Nephron (organoid): Measurements from ENCODE around the gene COPB2.

Experiments used
- H3K27ac Mint-ChIP-seq, 3 experiments: 2 replicates each; pipeline ENCODE4 v1.8.0; 2020; ENCODE audit warnings: mixed read lengths in 3 of 3, mild to moderate bottlenecking in 2 of 3, moderate library complexity in 1 of 3
- H3K27me3 Mint-ChIP-seq: 2 replicates; pipeline ENCODE4 v1.8.0; 2021; ENCODE audit warnings: low read depth, mild to moderate bottlenecking, moderate library complexity, mixed read lengths
- H3K36me3 Mint-ChIP-seq: 2 replicates; pipeline ENCODE4 v1.8.0; 2020; ENCODE audit warnings: low read depth, mixed read lengths
- H3K4me1 Mint-ChIP-seq: 2 replicates; pipeline ENCODE4 v1.8.0; 2020; ENCODE audit warnings: mixed read lengths
- H3K4me3 Mint-ChIP-seq, 3 experiments: 2 replicates each; pipeline ENCODE4 v1.8.0; 2020; ENCODE audit warnings: mild to moderate bottlenecking in 3 of 3, mixed read lengths in 3 of 3, moderate library complexity in 2 of 3
- H3K9me3 Mint-ChIP-seq: 2 replicates; pipeline ENCODE4 v1.8.0; 2020; ENCODE audit warnings: mixed read lengths
- CTCF ChIP-seq, 3 experiments: fragments of 200-600 bp; sonication (generic); IDR thresholded peaks; one replicate each; pipeline ENCODE4 v1.5.0; 2021; ENCODE audit warnings: antibody characterized with exemption in 3 of 3; ENCODE audit not compliant: unreplicated experiment in 3 of 3

COPB2 gene

GRCh38 chr3:139427283-139428060 is 38.0 kb upstream of the COPB2 start:
- Mint-ChIP-seq H3K27me3 (no peaks in the 10 kb centered on the region), H3K36me3 (peaks cover 15% of the 10 kb centered on the region), H3K27ac (no peak overlapping the region), H3K9me3 (peaks cover 2% of the 10 kb centered on the region), H3K4me3 (no peak overlapping the region), H3K4me1 (peaks cover 15% of the 10 kb centered on the region)
- peak; percentile 74 to 91 (median 83) for TF ChIP-seq CTCF (IDR thresholded peaks at IDR 0.05; ENCODE audit: unreplicated experiment in 3 of 3)

GRCh38 chr3:139425745-139426400 is 36.4 kb upstream of the COPB2 start:
- peaks cover 15% of the 10 kb centered on the region for H3K4me1 Mint-ChIP-seq
- H3K4me3 Mint-ChIP-seq = no peak overlapping the region
- no peaks in the 10 kb centered on the region for H3K9me3 Mint-ChIP-seq
- TF ChIP-seq CTCF (IDR thresholded peaks at IDR 0.05; ENCODE audit: unreplicated experiment in 3 of 3) = no peak
- H3K27me3 Mint-ChIP-seq = no peaks in the 10 kb centered on the region
- no peak overlapping the region for H3K27ac Mint-ChIP-seq
- peaks cover 10% of the 10 kb centered on the region for H3K36me3 Mint-ChIP-seq

GRCh38 chr3:139423232-139423631 is 33.8 kb upstream of the COPB2 start:
- no peaks in the 10 kb centered on the region for H3K27me3 Mint-ChIP-seq
- no peak for TF ChIP-seq CTCF (IDR thresholded peaks at IDR 0.05; ENCODE audit: unreplicated experiment in 3 of 3)
- H3K4me1 Mint-ChIP-seq = peaks cover 2% of the 10 kb centered on the region
- peaks cover 18% of the 10 kb centered on the region for H3K36me3 Mint-ChIP-seq
- no peak overlapping the region for H3K27ac Mint-ChIP-seq
- H3K9me3 Mint-ChIP-seq = no peaks in the 10 kb centered on the region
- H3K4me3 Mint-ChIP-seq = no peak overlapping the region

GRCh38 chr3:139421460-139421859 is 32.0 kb upstream of the COPB2 start:
- Mint-ChIP-seq H3K27ac (no peak overlapping the region), H3K36me3 (peaks cover 34% of the 10 kb centered on the region), H3K4me3 (no peak overlapping the region), H3K4me1 (no peaks in the 10 kb centered on the region), H3K9me3 (peaks cover 12% of the 10 kb centered on the region), H3K27me3 (no peaks in the 10 kb centered on the region)
- no peak for TF ChIP-seq CTCF (IDR thresholded peaks at IDR 0.05; ENCODE audit: unreplicated experiment in 3 of 3)

- Mint-ChIP-seq H3K27ac (no peak overlapping the region), H3K36me3 (peaks cover 38% of the 10 kb centered on the region), H3K27me3 (no peaks in the 10 kb centered on the region), H3K4me3 (no peak overlapping the region), H3K9me3 (peaks cover 16% of the 10 kb centered on the region), H3K4me1 (no peaks in the 10 kb centered on the region)
- no peak for TF ChIP-seq CTCF (IDR thresholded peaks at IDR 0.05; ENCODE audit: unreplicated experiment in 3 of 3)
Observed at GRCh38 chr3:139421040-139421439, 31.6 kb upstream of the COPB2 start.
